GM20431 (cell line): Measurements from ENCODE around the gene UNC5C.

Source experiments
- in situ Hi-C: fragments of 300-500 bp; cut with MseI, MboI; formaldehyde crosslinking; loops from one replicate; pipeline ENCODE4 v1.15.0; 2020; ENCODE audit warnings: low sequenced_read_pairs; ENCODE audit not compliant: unreplicated experiment

The UNC5C gene

GRCh38 chr4:95470622-95471021, 78.2 kb downstream of the UNC5C start:
- in situ Hi-C loops: no loop called here

- in situ Hi-C loops: no loop called here
Measured at GRCh38 chr4:95469617-95470016, 79.2 kb downstream of the UNC5C start.

GRCh38 chr4:95466791-95467190, 82.0 kb downstream of the UNC5C start:
- in situ Hi-C loops: no loop called here

- in situ Hi-C loops: no loop called here
Measured at GRCh38 chr4:95465010-95465409, 83.8 kb downstream of the UNC5C start.

GRCh38 chr4:95462921-95463320, 85.9 kb downstream of the UNC5C start:
- in situ Hi-C loops: no loop called here

- in situ Hi-C loops: no loop called here
Measured at GRCh38 chr4:95457353-95457752, 91.4 kb downstream of the UNC5C start.

GRCh38 chr4:95450294-95450693, 98.5 kb downstream of the UNC5C start:
- in situ Hi-C loops: no loop called here

- in situ Hi-C loops: no loop called here
Measured at GRCh38 chr4:95446173-95446572, 102.6 kb downstream of the UNC5C start.

- in situ Hi-C loops: no loop called here
Measured at GRCh38 chr4:95445251-95445650, 103.5 kb downstream of the UNC5C start.

- in situ Hi-C loops: no loop called here
Measured at GRCh38 chr4:95444812-95445211, 104.0 kb downstream of the UNC5C start.

GRCh38 chr4:95439896-95440295, 108.9 kb downstream of the UNC5C start:
- in situ Hi-C loops: no loop called here

GRCh38 chr4:95439071-95439470, 109.7 kb downstream of the UNC5C start:
- in situ Hi-C loops: no loop called here

GRCh38 chr4:95432466-95432865, 116.3 kb downstream of the UNC5C start:
- in situ Hi-C loops: no loop called here

- in situ Hi-C loops: no loop called here
Measured at GRCh38 chr4:95431678-95432077, 117.1 kb downstream of the UNC5C start.

GRCh38 chr4:95429416-95429815, 119.4 kb downstream of the UNC5C start:
- in situ Hi-C loops: no loop called here

GRCh38 chr4:95428291-95429070, 120.3 kb downstream of the UNC5C start:
- in situ Hi-C loops: no loop called here

- in situ Hi-C loops: no loop called here
Measured at GRCh38 chr4:95426455-95426854, 122.3 kb downstream of the UNC5C start.

GRCh38 chr4:95422436-95422835, 126.3 kb downstream of the UNC5C start:
- in situ Hi-C loops: no loop called here

- in situ Hi-C loops: no loop called here
Measured at GRCh38 chr4:95421869-95422268, 126.9 kb downstream of the UNC5C start.

GRCh38 chr4:95417531-95417930, 131.2 kb downstream of the UNC5C start:
- in situ Hi-C loops: no loop called here

- in situ Hi-C loops: no loop called here
Measured at GRCh38 chr4:95415346-95415771, 133.4 kb downstream of the UNC5C start.
